Measurements from ENCODE around the gene CD48.
"Not testable (repeated sequence)": the region's sequence is repeated elsewhere in the genome, so short reads cannot be mapped to it uniquely, and the experiment has no call there.

CD48 gene

DNA sequence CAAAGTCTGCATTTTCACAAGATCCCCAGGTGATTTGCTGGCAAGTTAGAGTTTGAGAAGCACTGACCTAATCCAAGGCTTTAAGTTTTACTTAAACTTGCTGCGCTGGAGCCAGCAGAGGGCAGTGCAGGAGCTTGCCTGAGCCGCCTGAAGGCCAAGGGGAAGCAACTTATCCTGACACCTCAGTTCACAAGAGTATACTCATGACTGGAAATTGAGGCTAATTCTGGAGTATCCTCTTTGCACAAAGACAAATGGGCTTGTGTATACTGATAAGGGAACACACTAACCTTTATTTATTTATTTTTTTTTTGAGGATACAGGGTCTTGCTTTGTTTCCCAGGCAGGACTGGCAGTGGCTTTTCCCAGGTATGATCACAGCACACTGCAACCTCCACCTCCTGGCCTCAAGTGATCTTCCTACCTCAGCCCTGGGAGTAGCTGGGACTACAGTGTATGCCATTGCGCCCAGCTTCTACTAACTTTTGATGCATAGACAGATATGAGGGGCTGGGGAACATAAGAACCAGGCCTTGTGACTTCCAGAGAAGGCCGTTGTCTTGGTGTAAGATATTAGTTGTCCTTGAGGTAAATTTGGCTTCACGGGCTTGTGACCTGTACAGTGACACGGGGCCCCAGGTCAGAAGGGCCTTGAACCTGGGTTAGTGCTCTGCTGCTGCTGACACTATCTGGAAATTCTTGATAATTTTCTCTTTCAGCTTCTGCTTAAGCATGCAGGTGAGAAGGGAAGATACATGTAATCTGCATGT, 35.8 kb downstream of the CD48 start:
- DNase-seq (ENCODE audit: low read depth) = peak; percentile 47

DNA sequence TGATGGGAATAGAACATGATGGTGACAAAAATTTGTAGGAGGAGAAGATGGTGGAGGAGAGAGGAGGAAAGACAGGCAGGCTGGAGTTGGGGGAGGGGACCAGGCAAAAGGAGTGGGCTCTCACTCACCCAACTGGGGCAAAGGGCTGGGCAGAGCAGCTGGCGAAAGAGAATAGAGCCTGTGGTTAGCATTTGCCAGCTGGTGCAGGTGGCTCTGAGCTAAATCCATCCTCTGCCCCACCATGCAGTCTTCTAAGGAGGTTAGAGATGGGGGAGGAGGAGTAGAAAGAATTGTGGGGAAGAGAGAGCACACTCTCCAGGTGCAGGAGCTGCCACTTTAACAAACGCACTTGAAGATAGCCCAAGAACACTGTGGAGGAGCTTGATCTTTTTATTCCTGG, 37.2 kb downstream of the CD48 start:
- DNase-seq (ENCODE audit: low read depth) = no peak

DNA sequence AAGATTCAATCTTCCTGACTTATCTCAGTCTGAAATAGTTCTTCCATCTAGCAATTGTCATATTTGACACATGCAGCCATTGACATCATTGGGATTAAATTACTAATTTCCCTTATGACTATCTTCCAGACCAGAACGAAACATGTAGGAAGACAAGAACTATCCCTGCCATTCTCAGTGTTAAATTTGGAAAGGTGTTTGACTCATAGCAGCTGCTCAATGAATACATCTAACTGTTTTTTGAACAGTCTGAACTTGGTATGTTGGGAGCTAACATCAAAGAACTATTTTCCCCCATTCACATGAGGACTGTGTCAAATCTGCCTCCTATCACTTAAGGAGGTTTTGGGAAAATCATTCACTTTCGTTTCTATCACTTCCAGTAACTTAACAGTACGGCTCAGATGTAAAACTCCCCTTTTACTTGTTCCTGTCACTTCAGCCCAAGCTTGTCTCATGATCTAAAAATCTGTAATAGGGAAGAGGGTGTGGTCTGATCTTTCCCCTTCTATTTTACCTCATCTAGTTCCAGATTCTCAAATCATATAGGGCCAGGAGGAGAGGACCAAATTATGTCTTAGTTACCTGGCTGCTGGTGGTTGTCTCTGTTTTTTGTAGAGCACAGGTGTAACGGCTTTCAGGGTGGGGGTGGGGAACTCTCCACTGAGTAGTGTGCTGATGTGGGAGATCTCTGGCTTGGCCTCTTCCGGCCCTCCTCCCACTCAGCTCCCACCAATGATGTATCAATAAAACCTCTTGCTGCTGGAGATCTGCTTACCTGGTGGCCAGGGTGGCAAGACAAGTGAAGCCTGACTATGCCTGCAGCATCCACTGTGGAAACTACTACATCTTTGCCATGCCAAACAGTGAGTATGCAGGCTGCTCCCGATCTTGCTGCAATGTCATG, 38.6 kb downstream of the CD48 start:
- no peak for DNase-seq (ENCODE audit: low read depth)

DNA sequence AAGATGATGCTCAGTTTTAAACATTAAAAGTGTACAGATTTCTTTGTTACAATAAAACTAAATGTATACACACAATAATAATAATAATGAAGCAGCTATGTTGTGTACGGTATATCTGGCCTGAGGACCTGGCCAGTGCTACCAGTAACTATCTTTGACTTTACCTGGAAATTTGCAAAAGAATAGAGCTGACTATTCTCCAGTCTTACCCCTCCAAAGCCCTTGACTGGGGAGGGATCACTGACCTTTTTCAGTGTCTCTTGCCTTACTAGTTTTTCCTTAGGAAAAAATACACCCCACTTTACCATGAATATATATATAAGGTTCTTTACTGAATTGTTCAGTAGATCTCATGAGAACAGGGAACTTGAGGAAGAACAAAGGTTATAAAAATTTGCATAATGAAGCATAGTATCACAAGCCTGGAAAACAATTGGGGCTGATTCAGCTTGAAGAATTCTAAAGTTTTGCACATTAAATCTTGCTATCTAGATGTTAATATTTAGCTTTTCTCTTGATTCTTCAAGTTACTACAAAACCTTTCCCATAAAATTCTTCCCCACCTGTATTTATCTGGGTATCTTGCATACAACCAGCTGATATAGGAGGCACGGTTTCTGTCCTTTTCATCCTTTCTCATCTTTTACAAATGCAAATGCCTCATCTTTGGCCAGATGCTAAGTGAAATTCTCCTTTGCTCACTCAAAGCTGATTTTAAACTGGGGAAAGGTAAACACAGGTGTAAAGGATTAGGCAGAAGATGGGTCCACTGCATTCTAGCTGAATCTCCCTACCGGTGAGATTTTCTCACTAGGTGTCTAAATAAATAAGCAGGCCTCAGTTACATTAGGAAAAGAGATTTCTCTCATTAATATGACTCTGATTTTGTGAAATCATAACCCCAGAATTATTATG, 39.8 kb downstream of the CD48 start:
- DNase-seq (ENCODE audit: low read depth) = no peak

DNA sequence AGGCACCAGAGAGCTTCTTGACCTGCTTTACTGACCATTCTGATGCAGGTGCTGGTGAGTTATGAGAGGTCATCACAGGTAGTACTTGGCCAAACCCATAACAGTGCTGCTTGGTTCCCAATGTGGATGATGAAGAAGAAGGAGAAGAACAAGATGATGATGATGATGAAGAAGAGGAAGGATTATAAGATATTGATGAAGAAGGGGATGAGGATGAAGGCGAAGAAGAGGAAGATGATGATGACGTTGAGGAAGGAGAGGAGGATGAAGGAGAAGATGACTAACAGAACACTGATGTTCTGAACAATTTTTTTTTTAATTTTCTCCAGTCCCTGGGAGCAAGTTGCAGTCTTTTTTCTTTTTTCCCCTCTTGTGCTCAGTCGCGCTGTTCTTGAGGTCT, 40.9 kb downstream of the CD48 start:
- no peak for DNase-seq (ENCODE audit: low read depth)

DNA sequence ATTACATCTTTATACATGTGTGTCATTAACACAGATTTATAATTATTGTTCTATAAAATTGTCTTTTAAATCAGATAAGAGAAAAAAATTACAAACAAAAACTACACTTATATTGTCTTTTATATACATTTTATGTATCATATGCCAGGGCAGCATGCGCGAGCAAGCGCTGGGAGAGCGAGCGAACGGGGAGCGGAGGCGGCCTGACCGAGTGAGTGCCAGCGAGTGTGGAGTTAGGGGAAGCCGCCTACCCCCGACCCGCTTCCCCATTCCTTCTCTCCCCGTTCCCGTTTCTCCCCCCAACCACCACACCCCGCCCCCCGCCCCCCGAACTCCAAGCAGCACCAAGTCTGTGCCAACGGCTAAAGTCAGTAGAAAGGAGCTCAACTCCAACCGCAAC, 41.8 kb downstream of the CD48 start:
- no peak for DNase-seq (ENCODE audit: low read depth)

DNA sequence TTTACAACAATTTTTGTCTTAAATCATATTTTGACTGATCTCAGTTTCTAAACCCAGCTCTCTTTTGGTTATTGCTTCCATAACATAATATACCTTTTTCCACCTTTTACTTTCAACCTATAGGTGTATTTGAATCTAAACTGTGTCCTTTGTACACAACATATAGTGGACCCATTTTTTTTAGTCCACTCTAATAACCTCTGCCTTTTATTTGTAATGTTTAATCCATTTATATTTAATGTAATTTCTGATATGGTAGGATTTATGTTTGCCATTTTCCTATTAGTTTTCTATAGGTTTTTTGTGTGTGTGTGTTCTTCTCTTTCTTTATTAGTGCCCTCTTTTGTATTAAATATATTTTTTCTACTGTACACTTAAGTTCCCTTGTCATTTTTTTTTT, 42.3 kb downstream of the CD48 start:
- DNase-seq (ENCODE audit: low read depth) = no peak

DNA sequence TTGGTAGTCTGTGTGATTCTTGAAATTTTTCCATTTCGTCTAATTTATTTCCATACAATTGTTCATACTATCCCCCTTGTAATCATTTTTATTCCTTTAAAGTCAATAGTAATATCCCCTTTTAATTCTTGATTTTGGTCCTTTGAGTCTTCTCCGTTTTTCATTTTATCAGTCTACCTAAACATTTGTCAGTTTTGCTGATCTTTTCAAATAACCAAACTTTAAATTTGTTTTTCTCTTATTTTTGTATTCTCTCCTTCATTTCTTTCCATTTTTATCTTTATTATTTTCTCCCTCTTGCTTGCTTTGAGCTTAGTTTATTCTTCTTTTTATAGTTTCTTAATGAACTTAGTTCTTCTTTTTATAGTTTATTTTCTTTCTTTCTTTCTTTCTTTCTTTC, 43.7 kb downstream of the CD48 start:
- DNase-seq (ENCODE audit: low read depth) = no peak

DNA sequence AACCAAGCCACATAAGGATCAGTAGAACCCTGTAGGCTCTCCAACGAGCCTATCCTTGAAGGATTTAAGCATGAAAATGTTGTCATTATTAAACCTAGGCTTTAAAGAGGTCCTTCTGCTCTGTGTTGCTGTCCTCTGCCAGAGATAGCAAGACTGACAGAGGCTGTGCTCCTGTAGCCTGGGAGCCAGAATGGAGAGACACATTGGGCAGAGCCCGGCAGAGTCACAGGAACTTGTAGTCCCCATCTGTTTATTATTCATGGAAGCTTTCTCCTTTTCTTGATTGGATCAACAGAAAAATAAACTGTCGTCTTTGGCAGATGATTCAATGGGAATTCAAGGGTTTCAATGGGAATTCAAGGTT, 45.6 kb downstream of the CD48 start:
- DNase-seq (ENCODE audit: low read depth) = no peak

DNA sequence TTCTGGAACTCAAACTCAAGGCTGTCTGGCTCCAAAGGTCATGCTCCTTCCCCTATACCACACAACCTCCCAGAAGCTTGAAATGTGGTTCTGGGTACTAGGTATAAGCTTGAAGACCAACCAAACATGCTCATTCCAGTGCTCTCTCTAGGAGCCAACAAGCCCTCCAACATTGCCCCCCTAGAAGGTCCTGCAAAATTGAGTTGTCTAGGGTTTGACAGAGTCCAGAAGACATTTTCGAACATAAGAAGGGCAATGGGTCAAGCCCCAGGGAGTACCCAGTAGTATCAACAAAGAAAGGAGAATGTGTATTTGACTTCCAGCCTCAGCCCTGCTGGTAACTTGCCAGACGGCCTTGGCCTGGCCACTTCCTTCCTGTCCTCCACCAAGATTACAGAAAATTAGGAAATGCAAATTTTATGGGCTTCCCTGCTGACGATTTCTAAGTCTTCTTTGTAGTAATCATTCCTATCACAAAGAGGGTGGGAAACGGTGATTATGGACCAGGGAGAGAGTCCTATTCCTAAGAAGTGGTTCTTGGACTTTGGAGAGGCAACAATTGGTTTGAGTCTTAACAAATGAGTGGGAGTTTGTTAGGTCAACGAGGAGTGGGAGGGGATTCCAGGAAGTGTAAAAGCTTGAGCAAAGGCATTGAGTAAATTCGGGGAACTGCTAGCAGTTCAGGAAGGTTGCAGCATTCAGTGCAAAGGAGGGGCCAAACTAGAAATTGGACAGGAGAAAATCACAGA, 46.1 kb downstream of the CD48 start:
- DNase-seq (ENCODE audit: low read depth) = no peak

DNA sequence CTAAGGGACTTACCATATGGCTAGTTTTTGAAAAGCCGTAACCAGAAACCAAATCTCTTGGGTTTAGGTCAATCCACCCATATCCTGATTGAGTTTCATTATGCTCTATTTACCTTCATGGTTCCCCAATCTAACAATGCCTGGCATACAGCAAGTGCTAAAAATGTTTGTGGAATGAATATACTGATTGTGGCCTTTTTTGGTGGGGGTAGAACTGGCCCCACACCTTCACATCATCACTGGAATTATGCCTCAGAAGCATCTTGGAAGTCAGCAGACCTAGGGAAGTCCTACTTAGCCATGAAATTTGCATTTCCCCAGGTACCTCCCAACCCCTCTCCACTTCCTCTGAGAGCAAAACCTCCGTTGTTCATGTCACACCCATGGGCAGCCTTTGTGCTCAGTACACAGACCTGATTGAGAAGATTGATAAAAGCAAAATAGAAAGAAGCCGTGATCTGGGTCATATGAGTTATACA, 47.0 kb downstream of the CD48 start:
- DNase-seq (ENCODE audit: low read depth) = no peak

DNA sequence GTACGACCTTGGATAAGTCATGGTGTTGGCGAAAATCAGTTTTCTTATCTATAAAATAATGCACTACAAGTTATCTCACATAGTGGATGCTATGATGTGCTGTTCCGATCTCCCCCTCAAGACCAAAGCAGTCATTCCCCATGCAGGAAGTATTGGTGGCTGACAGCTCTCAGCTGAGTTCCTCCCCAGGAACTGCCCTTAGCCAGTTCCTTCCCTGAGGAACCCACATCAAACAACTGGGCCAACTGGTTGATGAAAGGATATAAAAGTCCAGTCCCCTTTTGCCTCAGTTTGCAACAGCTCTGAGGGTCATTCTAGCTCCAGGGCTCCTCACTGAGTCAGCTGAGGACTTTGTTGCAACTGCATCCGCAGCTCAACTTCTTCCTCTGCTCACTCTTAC, 48.7 kb downstream of the CD48 start:
- no peak for DNase-seq (ENCODE audit: low read depth)

DNA sequence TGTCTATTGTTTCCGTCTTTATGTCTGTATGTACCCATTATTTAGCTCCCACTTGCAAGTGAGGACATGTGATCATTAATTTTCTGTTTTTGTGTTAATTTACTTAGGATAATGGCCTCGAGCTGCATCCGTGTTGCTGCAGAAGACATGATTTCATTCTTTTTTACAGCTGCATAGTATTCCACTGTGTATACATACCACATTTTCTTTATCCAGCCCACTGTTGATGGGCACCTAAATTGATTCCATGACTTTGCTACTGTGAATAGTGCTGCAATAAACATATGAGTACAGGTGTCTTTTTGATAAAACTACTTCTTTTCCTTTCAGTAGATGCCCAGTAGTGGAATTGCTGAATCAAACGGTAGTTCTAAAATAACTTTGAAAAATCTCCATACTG, 52.1 kb downstream of the CD48 start:
- no peak for DNase-seq (ENCODE audit: low read depth)

DNA sequence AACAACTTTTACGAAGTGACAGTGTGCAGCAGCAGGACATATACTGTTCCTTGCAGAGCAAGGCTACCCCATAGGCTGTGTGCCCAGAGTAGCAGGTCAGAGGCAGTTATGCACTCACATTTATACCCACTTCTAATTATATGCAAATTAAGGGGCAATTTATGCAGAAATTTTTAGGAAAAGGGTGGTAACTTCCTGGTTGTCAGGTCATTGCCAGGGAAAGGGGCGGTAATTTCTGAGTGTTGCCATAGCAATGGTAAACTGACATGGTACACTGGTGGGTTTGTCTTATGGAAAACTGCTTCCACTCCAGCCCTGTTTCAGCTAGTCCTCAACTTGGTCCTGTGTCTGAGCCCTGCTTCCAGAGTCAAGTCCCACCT, 52.8 kb downstream of the CD48 start:
- no peak for DNase-seq (ENCODE audit: low read depth)

DNA sequence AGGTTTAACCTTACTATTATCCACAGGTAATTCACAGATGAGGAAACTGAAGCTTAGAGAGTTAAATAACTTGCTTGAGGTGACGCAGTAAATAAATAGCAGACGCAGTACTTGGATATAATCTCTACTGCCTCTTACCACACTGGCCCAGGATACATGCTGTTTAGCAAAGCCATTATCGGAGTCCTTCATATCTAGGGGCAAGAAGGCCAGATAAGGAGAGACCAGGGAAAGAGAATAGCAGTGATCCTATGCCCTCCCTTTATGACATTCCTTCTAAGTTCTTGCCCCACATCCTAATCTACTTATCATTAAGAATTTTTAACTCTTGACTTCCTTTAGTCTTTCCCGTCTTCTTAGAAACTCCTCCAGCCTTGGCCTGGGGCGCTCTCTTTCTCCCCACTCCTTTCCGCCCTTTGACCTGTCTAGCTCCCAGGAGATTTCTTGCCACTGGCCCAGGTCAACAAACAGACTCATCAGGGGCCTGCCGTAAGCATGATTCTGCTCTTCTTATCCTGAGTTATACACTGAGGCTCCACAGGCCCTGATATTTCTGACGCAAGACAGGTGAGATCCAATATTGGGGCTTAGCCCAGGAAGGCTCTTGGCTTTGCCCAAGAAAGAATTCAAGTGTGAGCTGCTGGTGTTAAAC, 53.3 kb downstream of the CD48 start:
- no peak for DNase-seq (ENCODE audit: low read depth)

DNA sequence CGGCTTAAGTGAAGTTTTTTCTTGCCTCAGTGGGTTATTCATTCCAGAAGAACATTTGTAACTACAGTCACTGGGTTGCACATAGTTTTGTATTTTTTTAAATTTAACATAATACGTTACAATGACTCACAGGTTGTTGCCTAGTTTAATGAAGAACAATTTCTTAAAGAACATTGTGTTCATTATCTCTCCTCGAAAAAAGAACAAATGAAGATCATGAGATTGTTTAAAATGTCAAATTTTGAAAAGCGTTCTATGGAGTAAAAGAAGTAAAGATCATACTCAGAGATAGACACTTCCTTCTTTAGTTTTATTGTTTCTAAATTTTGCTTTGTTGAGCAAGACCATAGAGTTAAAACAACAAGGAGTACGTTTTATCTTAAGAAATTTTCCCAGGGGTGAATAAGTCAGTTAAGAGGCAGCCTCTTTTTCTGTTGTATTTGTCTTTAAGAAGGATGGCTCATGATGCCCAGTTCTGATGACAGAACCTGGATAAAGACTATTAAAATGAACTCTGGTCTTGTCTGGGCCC, 54.3 kb downstream of the CD48 start:
- DNase-seq (ENCODE audit: low read depth) = no peak

DNA sequence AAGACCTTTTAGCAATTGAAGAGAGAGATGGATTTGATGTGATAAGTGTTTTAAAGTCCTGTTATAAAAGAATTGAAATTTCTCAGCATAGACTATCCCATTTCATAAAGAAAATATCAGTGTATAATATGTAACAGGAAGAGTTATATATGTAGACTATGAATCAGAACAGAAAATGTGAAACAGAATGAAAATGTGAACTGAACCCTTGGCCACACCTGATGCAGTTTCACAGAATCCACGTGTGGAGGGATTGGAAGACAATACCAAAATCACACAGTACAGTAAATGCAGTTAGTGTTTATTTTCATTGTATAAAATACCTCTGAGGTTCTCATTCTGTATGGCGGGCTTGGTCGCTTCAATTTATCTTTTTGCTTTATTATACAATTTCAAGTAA, 54.9 kb downstream of the CD48 start:
- no peak for DNase-seq (ENCODE audit: low read depth)

DNA sequence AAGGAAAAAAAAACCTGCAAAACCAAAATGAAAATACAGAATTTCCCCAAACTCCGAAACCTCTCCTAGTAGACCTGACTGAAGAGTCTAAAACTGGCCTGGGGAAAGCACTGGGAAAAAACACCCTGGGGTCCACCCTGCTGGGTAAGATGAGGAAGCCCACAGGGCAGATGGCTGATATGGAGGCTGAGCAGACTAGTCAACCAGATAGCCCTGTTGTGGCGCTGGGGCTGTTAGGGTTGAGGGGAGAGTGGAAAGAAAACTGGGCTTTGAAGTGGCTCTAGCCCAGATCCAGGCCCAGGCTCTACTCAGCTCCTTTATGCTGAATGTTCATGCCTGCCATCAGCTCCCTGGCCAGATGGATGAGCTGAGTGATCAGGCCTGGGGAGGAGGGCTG, 58.0 kb downstream of the CD48 start:
- no peak for DNase-seq (ENCODE audit: low read depth)

DNA sequence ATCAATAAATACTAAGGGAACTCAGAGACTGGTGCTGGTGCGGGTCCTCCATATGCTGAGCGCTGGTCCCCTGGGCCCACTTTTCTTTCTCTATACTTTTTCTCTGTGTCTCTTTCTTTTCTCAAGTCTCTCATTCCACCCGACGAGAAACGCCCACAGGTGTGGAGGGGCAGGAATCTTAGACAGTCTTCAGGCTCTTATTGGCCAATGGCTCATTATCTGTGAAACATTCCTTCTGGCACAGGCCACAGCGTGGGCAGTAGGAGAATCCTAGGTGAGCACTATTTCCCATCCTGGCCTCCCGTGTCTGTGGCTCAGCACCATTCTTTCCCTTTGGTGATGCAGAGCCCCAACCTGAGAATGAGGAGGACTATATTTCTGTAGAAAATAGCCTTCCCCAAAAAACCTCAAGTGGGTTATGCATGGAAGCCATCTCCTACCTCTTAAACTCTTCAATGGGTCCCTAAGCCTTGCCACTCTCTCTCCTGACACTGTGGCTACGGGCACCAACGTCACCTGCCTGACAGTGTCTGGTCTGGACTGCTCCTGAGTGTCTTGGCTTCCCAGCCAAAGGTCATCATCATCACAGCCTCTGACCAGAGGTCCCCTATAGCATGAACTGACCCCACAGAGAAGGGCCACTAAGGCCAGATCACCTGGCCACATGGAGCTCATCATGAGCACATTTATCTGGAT, 58.5 kb downstream of the CD48 start:
- DNase-seq (ENCODE audit: low read depth) = no peak

DNA sequence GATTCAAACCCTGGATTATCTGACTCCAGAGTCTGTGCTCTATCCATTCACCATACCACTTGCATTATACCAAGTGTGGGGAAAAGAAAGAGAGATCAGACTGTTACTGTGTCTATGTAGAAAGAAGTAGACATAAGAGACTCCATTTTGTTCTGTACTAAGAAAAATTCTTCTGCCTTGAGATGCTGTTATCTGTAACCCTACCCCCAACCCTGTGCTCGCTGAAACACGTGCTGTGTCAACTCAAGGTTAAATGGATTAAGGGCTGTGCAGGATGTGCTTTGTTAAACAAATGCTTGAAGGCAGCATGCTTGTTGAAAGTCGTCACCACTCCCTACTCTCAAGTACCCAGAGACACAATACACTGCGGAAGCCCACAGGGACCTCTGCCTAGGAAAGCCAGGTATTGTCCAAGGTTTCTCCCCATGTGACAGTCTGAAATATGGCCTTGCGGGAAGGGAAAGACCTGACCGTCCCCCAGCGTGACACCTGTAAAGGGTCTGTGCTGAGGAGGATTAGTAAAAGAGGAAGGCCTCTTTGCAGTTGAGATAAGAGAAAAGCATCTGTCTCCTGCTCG, 59.5 kb downstream of the CD48 start:
- DNase-seq (ENCODE audit: low read depth) = not testable (repeated sequence)

Measured in activated T-helper 1 cell treated with Interleukin-2 at 50 U/mL for 16 hours (primary cell).